H1 (cell line): ENCODE measurements around the gene NMRAL1. TPM values are rescaled to one million over a fixed set of nuclear protein-coding genes. Genes with fewer than 3 reads are reported as not detected.

Source experiments
- CTCF ChIA-PET: fragments of 300-600 bp; sonication (Branson Sonifier 250); formaldehyde crosslinking; loops from one replicate; lab custom pipeline; 2021; ENCODE audit not compliant: partially characterized antibody; lab: Charles Lee
- POLR2A ChIA-PET: fragments of 300-600 bp; sonication (Branson Sonifier 250); formaldehyde crosslinking; loops from one replicate; lab custom pipeline; 2021; ENCODE audit warnings: inconsistent platforms; ENCODE audit not compliant: partially characterized antibody; lab: Charles Lee
- DNase-seq, 2 experiments: peaks; one replicate each; pipeline versions ENCODE4 v3.0.0 to v3.0.0-alpha.2; 2010 to 2022; ENCODE audit warnings: low spot score in 2 of 2, low read depth in 1 of 2, mixed read lengths in 1 of 2
- FAIRE-seq: peaks from 2 replicates; lab custom pipeline; 2011; peaks lifted over from hg19 to GRCh38; lab: Jason Lieb, UNC
- H2AFZ ChIP-seq: 2 replicates; pipeline ENCODE4 v1.8.1; 2012; ENCODE audit warnings: low read length, inconsistent platforms
- H2AK5ac ChIP-seq: 2 replicates; pipeline ENCODE4 v1.6.1; 2013; ENCODE audit warnings: low read depth, low read length
- H2BK120ac ChIP-seq: replicated peaks from 2 replicates; pipeline ENCODE3; 2013; ENCODE audit warnings: low read depth, low read length, inconsistent platforms
- H2BK12ac ChIP-seq: 2 replicates; pipeline ENCODE4 v1.6.1; 2013; ENCODE audit warnings: low read depth, low read length
- H2BK15ac ChIP-seq: 2 replicates; pipeline ENCODE4 v1.6.1; 2013; ENCODE audit warnings: low read length
- H2BK20ac ChIP-seq: 2 replicates; pipeline ENCODE4 v1.6.1; 2013; ENCODE audit warnings: low read length
- H2BK5ac ChIP-seq: 2 replicates; pipeline ENCODE4 v1.6.1; 2013; ENCODE audit warnings: low read depth, low read length
- H3K14ac ChIP-seq: 2 replicates; pipeline ENCODE4 v1.6.1; 2013; ENCODE audit warnings: inconsistent platforms; ENCODE audit not compliant: insufficient read length
- H3K18ac ChIP-seq: 2 replicates; pipeline ENCODE4 v1.6.1; 2013; ENCODE audit warnings: low read length; ENCODE audit errors: extremely low read depth
- H3K23ac ChIP-seq: 2 replicates; pipeline ENCODE4 v1.6.1; 2013; ENCODE audit warnings: inconsistent platforms; ENCODE audit not compliant: insufficient read length
- H3K23me2 ChIP-seq: 2 replicates; pipeline ENCODE4 v1.6.1; 2013; ENCODE audit warnings: low read depth, low read length
- H3K27ac ChIP-seq: 2 replicates; pipeline ENCODE4 v1.6.1; 2011; ENCODE audit warnings: low read depth, low read length, inconsistent platforms
- H3K27me3 ChIP-seq, 4 experiments: replicated peaks in 1 of 4; 1 replicate in 1 of 4; 2 replicates in 3 of 4; pipeline versions ENCODE4 v1.6.1 to v1.8.1; 2011 to 2013; ENCODE audit warnings: low read length in 3 of 4, mild to moderate bottlenecking in 3 of 4, inconsistent platforms in 2 of 4, mixed read lengths in 2 of 4, moderate library complexity in 1 of 4; ENCODE audit not compliant: control insufficient read depth in 3 of 4, insufficient read depth in 3 of 4; ENCODE audit errors: extremely low read depth in 1 of 4
- H3K36me3 ChIP-seq, 4 experiments: 2 replicates each; pipeline versions ENCODE4 v1.6.1 to v1.8.1; 2011 to 2013; ENCODE audit warnings: mild to moderate bottlenecking in 4 of 4, low read length in 3 of 4, moderate library complexity in 2 of 4, control low read depth in 1 of 4, inconsistent platforms in 1 of 4; ENCODE audit not compliant: insufficient read depth in 4 of 4, control insufficient read depth in 2 of 4
- H3K4ac ChIP-seq: replicated peaks from 2 replicates; pipeline ENCODE3; 2013; ENCODE audit warnings: low read length, low read depth, mixed read lengths, inconsistent platforms; ENCODE audit not compliant: insufficient read length
- H3K4me1 ChIP-seq, 4 experiments: replicated peaks in 1 of 4; 1 replicate in 1 of 4; 2 replicates in 3 of 4; pipeline versions ENCODE4 v1.6.1 to v1.8.1; 2011 to 2013; ENCODE audit warnings: low read length in 3 of 4, inconsistent platforms in 2 of 4, mixed read lengths in 1 of 4; ENCODE audit not compliant: insufficient read depth in 4 of 4, control insufficient read depth in 3 of 4
- H3K4me2 ChIP-seq, 2 experiments: 2 replicates each; pipeline versions ENCODE4 v1.6.1 to v1.8.1; 2011 to 2013; ENCODE audit warnings: low read depth in 2 of 2, low read length in 2 of 2, control low read depth in 1 of 2, inconsistent platforms in 1 of 2, mild to moderate bottlenecking in 1 of 2; ENCODE audit not compliant: insufficient read depth in 1 of 2
- H3K4me3 ChIP-seq, 4 experiments: fragments of 200-600, 300-600 bp in 1 of 4; sonication (generic), shearing (Covaris generic), sonication (Bioruptor Twin) in 1 of 4; 2 replicates each; pipeline versions ENCODE4 v1.5.1 to v1.8.1; 2011 to 2016; ENCODE audit warnings: low read length in 4 of 4, low read depth in 3 of 4, control low read depth in 2 of 4, inconsistent platforms in 2 of 4, mild to moderate bottlenecking in 2 of 4, mixed read lengths in 1 of 4, moderate library complexity in 1 of 4; ENCODE audit not compliant: insufficient read depth in 2 of 4; ENCODE audit errors: extremely low read depth in 1 of 4
- H3K56ac ChIP-seq: replicated peaks from 2 replicates; pipeline ENCODE3; 2013; ENCODE audit warnings: low read depth, mild to moderate bottlenecking, mixed read lengths, low read length, inconsistent platforms; ENCODE audit not compliant: insufficient read length
- H3K79me1 ChIP-seq: 2 replicates; pipeline ENCODE4 v1.6.1; 2013; ENCODE audit warnings: low read depth, low read length, control low read depth
- H3K79me2 ChIP-seq, 2 experiments: 2 replicates each; pipeline versions ENCODE4 v1.6.1 to v1.8.1; 2012 to 2013; ENCODE audit warnings: low read length in 2 of 2, mild to moderate bottlenecking in 2 of 2, inconsistent platforms in 1 of 2; ENCODE audit not compliant: insufficient read depth in 2 of 2, control insufficient read depth in 1 of 2
- H3K9ac ChIP-seq, 4 experiments: replicated peaks in 1 of 4; 1 replicate in 1 of 4; 2 replicates in 3 of 4; pipeline versions ENCODE4 v1.6.1 to v1.8.1; 2011 to 2013; ENCODE audit warnings: low read depth in 3 of 4, low read length in 3 of 4, control low read depth in 2 of 4, mild to moderate bottlenecking in 2 of 4, moderate library complexity in 2 of 4, inconsistent platforms in 1 of 4; ENCODE audit errors: extremely low read depth in 1 of 4
- H3K9me3 ChIP-seq, 2 experiments: 2 replicates each; pipeline versions ENCODE4 v1.6.1 to v1.8.1; 2012 to 2013; ENCODE audit warnings: mild to moderate bottlenecking in 2 of 2, moderate library complexity in 2 of 2, control low read depth in 1 of 2, inconsistent platforms in 1 of 2, low read depth in 1 of 2, low read length in 1 of 2, mixed read lengths in 1 of 2; ENCODE audit not compliant: insufficient read depth in 2 of 2
- H4K20me1 ChIP-seq, 2 experiments: replicated peaks in 1 of 2; 2 replicates each; pipeline versions ENCODE3 to v1.8.1; 2011 to 2013; ENCODE audit warnings: inconsistent platforms in 2 of 2, low read length in 2 of 2, mild to moderate bottlenecking in 1 of 2; ENCODE audit not compliant: insufficient read depth in 2 of 2, control insufficient read depth in 1 of 2
- H4K5ac ChIP-seq: 2 replicates; pipeline ENCODE4 v1.6.1; 2013; ENCODE audit warnings: low read length, low read depth, mixed read lengths, inconsistent platforms; ENCODE audit not compliant: insufficient read length
- H4K8ac ChIP-seq: 2 replicates; pipeline ENCODE4 v1.8.0; 2013; ENCODE audit warnings: mild to moderate bottlenecking, moderate library complexity, low read length, inconsistent platforms; ENCODE audit not compliant: insufficient read depth; ENCODE audit errors: extremely low read depth
- H4K91ac ChIP-seq: replicated peaks from 2 replicates; pipeline ENCODE3; 2013; ENCODE audit warnings: low read length, mixed read lengths, inconsistent platforms; ENCODE audit not compliant: insufficient read length
- CHD1 ChIP-seq: IDR thresholded peaks from 2 replicates; pipeline ENCODE4 v1.6.1; 2012; ENCODE audit warnings: low read depth, low read length, improper control_type of control experiment
- EP300 ChIP-seq, 2 experiments: IDR thresholded peaks; 1 replicate in 1 of 2; 2 replicates in 1 of 2; pipeline ENCODE4 v1.6.1; 2011 to 2012; ENCODE audit warnings: low read depth in 2 of 2, low read length in 2 of 2, mild to moderate bottlenecking in 2 of 2, borderline replicate concordance in 1 of 2, inconsistent platforms in 1 of 2, moderate library complexity in 1 of 2
- KDM1A ChIP-seq: fragments of 200-600, 300-600 bp; sonication (generic); IDR thresholded peaks from 2 replicates; pipeline ENCODE4 v1.7.1; 2016; ENCODE audit warnings: mild to moderate bottlenecking, low read length, borderline replicate concordance
- SUZ12 ChIP-seq: fragments of 200-600 bp; sonication (generic); IDR thresholded peaks from 2 replicates; pipeline ENCODE4 v1.6.1; 2012; ENCODE audit warnings: mild to moderate bottlenecking, inconsistent platforms, low read length, moderate library complexity, mixed read lengths
- TAF1 ChIP-seq: IDR thresholded peaks from 2 replicates; pipeline ENCODE4 v1.6.1; 2011; ENCODE audit warnings: mild to moderate bottlenecking, low read depth, low read length
- ZNF274 ChIP-seq: IDR thresholded peaks from 2 replicates; pipeline ENCODE4 v1.7.0; 2012; ENCODE audit warnings: low read length, borderline replicate concordance; ENCODE audit errors: extremely low read depth
- WGBS, 2 experiments: shearing (Covaris generic) in 1 of 2; methylation state at CpG; one replicate each; pipeline versions ENCODE4 v1.1.6 to v1.1.7; 2013 to 2015; ENCODE audit warnings: low lambda C conversion rate in 2 of 2, mixed read lengths in 2 of 2, inconsistent platforms in 1 of 2, low coverage in 1 of 2, missing lambda C conversion rate in 1 of 2; ENCODE audit not compliant: insufficient replicate concordance in 2 of 2, insufficient coverage in 1 of 2, insufficient read length in 1 of 2; ENCODE audit errors: extremely low coverage in 1 of 2, missing lambda C conversion rate in 1 of 2; 5-methylcytosine and 5-hydroxymethylcytosine counted together
- long read RNA-seq, 2 experiments: library from RNA in 1 of 2; library from capped mRNA in 1 of 2; stranded (forward); transcript quantifications; one replicate each; pipeline ENCODE4 v2.0.0, GENCODE V29; 2021; ENCODE audit warnings: inconsistent platforms in 1 of 2
- polyA minus RNA-seq, 3 experiments: library from RNA; depleted of rRNA, polyadenylated mRNA; stranded (reverse); fragments of >200 nt; gene quantifications; 1 replicate in 2 of 3; 2 replicates in 1 of 3; pipeline ENCODE4 v1.2.3, GENCODE V29; 2011
- polyA plus RNA-seq, 7 experiments: library from polyadenylated mRNA; depleted of rRNA in 3 of 7; stranded (reverse) in 5 of 7; unstranded in 2 of 7; fragments of >200 nt in 5 of 7; fragments of 200-250 nt in 2 of 7; gene quantifications; 1 replicate in 5 of 7; 2 replicates in 1 of 7; 4 replicates in 1 of 7; pipeline versions ENCODE4 v1.2.1 to v1.2.3, GENCODE V29; 2011 to 2013; ENCODE audit warnings: missing spikeins in 2 of 7, mixed read lengths in 2 of 7
- total RNA-seq: library from RNA; stranded (reverse); fragmentation: NEBNext Ultra II Directional; extraction: Animal tissue kit (Norgen Biotek cat#: 25700); gene quantifications from 2 replicates; pipeline ENCODE4 v1.2.1, GENCODE V29; 2021

The NMRAL1 gene
- total RNA-seq: 66.8 and 72.5 TPM in 2 replicates
- 143 and 196 TPM in 2 replicates for polyA plus RNA-seq (2011; rRNA removed)
- polyA plus RNA-seq (2011; cell fraction: cytosol; rRNA removed): 148 TPM
- polyA plus RNA-seq (2011; cell fraction: nucleus; rRNA removed): 106 TPM
- 63.8 to 98.0 TPM (median 91.2 TPM) in 4 replicates for polyA plus RNA-seq (2012, experiment 1 of 2)
- 136 TPM for polyA plus RNA-seq (2012, experiment 2 of 2)
- 60.8 TPM for polyA plus RNA-seq (2013, experiment 1 of 2)
- 64.5 TPM for polyA plus RNA-seq (2013, experiment 2 of 2)
- 72.7 and 89.1 TPM in 2 replicates for polyA minus RNA-seq (2011; rRNA and poly(A)+ RNA removed)
- polyA minus RNA-seq (2011; cell fraction: cytosol; rRNA and poly(A)+ RNA removed): 55.3 TPM
- 63.2 TPM for polyA minus RNA-seq (2011; cell fraction: nucleus; rRNA and poly(A)+ RNA removed)
- long read RNA-seq, experiment 1, transcript NMRAL1-202 (6 exons, 1,233 nt): major isoform, 8 of 43 reads
- long read RNA-seq, experiment 1, partial matches to known transcripts: 26 of 43 reads
- long read RNA-seq, experiment 1, other reads (novel, unspliced or antisense): 4 of 43 reads
- long read RNA-seq, experiment 2, transcript NMRAL1-201 (6 exons, 1,376 nt): minor isoform, 11 of 74 reads
- long read RNA-seq, experiment 2, transcript NMRAL1-202 (6 exons, 1,233 nt): major isoform, 38 of 74 reads
- long read RNA-seq, experiment 2, partial matches to known transcripts: 9 of 74 reads
- long read RNA-seq, experiment 2, other reads (novel, unspliced or antisense): 14 of 74 reads

DNA sequence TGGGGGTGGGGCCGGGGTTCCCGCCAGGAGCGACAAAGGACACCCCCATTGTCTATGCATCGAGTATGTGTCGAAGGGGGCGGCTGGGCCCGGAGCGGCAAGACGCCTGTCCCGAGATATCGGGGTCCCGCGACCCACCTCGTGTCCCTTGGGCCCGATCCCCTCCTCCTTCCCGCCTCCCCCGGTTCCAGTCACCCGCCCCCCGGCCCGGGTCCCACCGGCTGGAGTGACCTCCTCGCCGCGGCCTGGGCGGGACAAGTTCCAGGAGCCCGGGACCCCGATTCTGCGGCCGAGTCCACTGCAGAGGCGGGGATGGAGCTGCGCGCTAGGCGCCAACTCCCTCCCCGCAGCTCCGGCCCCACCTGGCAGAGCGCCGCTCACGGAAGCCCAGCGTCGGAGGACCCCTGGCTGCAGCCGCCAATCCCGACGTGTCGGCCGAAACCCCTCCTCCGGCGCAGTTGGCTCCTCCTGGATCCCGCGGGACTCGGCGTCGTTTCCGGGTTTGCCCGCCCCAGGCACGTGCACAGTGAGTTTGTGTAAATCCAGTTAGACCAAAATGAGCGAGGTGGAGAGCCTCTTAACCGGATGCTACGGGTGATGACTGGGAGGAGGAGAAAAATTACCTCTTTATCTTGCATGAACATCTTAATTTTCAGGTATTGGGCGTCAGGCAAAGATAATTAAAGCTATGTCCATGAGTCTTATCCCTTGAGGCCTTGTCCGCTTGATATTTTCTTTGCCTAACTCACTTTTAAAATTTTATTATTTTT, at the start of gene NMRAL1:
NMRAL1 (minus strand) TSS at position 434 of the 770 bp plus-strand sequence. CDS start 493 bp downstream, outside the sequence.
- Histone ChIP-seq H3K79me1 (peaks cover 2% of the 10 kb centered on the region; the same call in 1 of the 2 replicates), H3K4me2 (peak within 1 kb of the TSS; percentile 66 to 84), H3K9ac (peak within 1 kb of the TSS; percentile 52 to 88 (median 74)), H2AK5ac (no peak within 1 kb of the TSS), H2AFZ (peak within 1 kb of the TSS; percentile 29; the same call in 1 of the 2 replicates), H3K4me1 (peaks cover 0 to 9% (median 3%) of the 10 kb centered on the region in 4 experiments; a peak in 6 of 7 replicates), H3K23ac (no peak within 1 kb of the TSS), H4K91ac (peak within 1 kb of the TSS; percentile 19), H3K56ac (peak within 1 kb of the TSS; percentile 70), H3K14ac (no peak within 1 kb of the TSS), H2BK20ac (no peak within 1 kb of the TSS), H3K79me2 (peaks cover 0 to 15% of the 10 kb centered on the region in 2 experiments; a peak in 3 of 4 replicates), H2BK120ac (no peak within 1 kb of the TSS), H3K27me3 (peaks cover 0 to 7% (median 7%) of the 10 kb centered on the region in 4 experiments; a peak in 6 of 7 replicates), H3K36me3 (peaks cover 0 to 3% (median 1%) of the 10 kb centered on the region in 4 experiments; a peak in 3 of 8 replicates), H3K9me3 (peaks cover 0 to 3% of the 10 kb centered on the region in 2 experiments; a peak in 1 of 4 replicates), H3K4ac (no peak within 1 kb of the TSS), H3K18ac (peak within 1 kb of the TSS; percentile 96), H4K5ac (peak within 1 kb of the TSS; percentile 57), H4K20me1 (peaks cover 2% of the 10 kb centered on the region in 2 experiments), H3K27ac (peak within 1 kb of the TSS; percentile 75), H2BK5ac (no peak within 1 kb of the TSS; the same call in 1 of the 2 replicates), H3K23me2 (peaks cover 5% of the 10 kb centered on the region; the same call in 1 of the 2 replicates), H2BK12ac (no peak within 1 kb of the TSS), H3K4me3 (peak within 1 kb of the TSS; percentile 50 to 99 (median 70)), H4K8ac (peak within 1 kb of the TSS; percentile 96), H2BK15ac (no peak within 1 kb of the TSS)
- FAIRE-seq: no peak
- CTCF ChIA-PET: interaction anchor here (1.5 to 1.9 kb wide), 2 partner anchors 11 to 13 kb away, joined by 3 to 5 read pairs; no protein-coding TSS in a partner anchor
- POLR2A ChIA-PET: interaction anchor here (0.9 to 14.4 kb wide), 7 partner anchors 9 to 64 kb away, joined by 3 to 257 read pairs (median 4); partner anchors contain the start of genes CDIP1 and CORO7
- 8% methylated on average over 31 of the region's 60 CpGs; no CpG with 5 or more reads in 1 of the 2 experiments for WGBS, 2 experiments
- DNase-seq: peak; percentile 87 to 89
- TF ChIP-seq SUZ12 (no peak), CHD1 (no peak), TAF1 (peak; percentile 87), ZNF274 (no peak), EP300 (IDR thresholded peaks at IDR 0.05; ENCODE audit: borderline replicate concordance in 1 of 2, low read depth in 2 of 2, low read length in 2 of 2) (no peak; a peak in 1 of 3 replicates), KDM1A (peak; percentile 62; the same call in 1 of the 2 replicates)
